Measurements from ENCODE around the gene TUSC7.

The TUSC7 gene

DNA sequence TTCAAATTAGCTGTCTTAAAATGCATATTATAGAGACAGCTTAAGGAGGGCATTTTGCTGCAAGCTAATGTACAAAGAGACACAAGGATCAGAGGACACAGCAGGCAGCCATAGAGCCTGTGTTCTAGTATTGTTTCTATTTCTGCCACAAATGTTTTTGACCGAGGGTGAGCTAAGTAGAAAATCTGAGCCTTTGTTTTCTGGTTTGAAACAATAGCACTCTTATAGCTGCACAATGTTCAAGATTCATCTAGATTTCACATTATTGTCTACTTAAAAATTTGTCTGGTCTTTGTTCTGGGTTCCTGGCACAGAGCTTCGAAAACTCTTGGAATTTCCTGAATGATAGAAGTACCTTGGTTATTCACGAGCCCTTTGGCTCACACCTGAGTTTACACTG, 40.0 kb upstream of the TUSC7 start:
- TF ChIP-seq, protein P1, sequence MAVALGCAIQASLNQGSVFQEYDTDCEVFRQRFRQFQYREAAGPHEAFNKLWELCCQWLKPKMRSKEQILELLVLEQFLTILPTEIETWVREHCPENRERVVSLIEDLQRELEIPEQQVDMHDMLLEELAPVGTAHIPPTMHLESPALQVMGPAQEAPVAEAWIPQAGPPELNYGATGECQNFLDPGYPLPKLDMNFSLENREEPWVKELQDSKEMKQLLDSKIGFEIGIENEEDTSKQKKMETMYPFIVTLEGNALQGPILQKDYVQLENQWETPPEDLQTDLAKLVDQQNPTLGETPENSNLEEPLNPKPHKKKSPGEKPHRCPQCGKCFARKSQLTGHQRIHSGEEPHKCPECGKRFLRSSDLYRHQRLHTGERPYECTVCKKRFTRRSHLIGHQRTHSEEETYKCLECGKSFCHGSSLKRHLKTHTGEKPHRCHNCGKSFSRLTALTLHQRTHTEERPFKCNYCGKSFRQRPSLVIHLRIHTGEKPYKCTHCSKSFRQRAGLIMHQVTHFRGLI (tag by site-specific recombination; IDR thresholded peaks at IDR 0.05), result no peak
- no peak for TF ChIP-seq ZNF514 (tag by site-specific recombination; IDR thresholded peaks at IDR 0.05)
- no peak for TF ChIP-seq ZNF169 (tag by site-specific recombination; IDR thresholded peaks at IDR 0.05)
- no peak for TF ChIP-seq ZNF416 (tag by site-specific recombination; IDR thresholded peaks at IDR 0.05)
- TF ChIP-seq, protein P2, sequence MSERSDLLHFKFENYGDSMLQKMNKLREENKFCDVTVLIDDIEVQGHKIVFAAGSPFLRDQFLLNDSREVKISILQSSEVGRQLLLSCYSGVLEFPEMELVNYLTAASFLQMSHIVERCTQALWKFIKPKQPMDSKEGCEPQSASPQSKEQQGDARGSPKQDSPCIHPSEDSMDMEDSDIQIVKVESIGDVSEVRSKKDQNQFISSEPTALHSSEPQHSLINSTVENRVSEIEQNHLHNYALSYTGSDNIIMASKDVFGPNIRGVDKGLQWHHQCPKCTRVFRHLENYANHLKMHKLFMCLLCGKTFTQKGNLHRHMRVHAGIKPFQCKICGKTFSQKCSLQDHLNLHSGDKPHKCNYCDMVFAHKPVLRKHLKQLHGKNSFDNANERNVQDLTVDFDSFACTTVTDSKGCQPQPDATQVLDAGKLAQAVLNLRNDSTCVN (tag by site-specific recombination; optimal IDR thresholded peaks at IDR 0.05), result no peak
- TF ChIP-seq ZFP3 (tag by site-specific recombination; IDR thresholded peaks at IDR 0.05; ENCODE audit: low read depth), result no peak
- TF ChIP-seq, protein P3, sequence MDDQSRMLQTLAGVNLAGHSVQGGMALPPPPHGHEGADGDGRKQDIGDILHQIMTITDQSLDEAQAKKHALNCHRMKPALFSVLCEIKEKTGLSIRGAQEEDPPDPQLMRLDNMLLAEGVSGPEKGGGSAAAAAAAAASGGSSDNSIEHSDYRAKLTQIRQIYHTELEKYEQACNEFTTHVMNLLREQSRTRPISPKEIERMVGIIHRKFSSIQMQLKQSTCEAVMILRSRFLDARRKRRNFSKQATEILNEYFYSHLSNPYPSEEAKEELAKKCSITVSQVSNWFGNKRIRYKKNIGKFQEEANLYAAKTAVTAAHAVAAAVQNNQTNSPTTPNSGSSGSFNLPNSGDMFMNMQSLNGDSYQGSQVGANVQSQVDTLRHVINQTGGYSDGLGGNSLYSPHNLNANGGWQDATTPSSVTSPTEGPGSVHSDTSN (CRISPR knock-in tag; IDR thresholded peaks at IDR 0.05), result no peak
- TF ChIP-seq ZNF248 (tag by site-specific recombination; IDR thresholded peaks at IDR 0.05), result no peak
- no peak for TF ChIP-seq ZNF302 (tag by site-specific recombination; IDR thresholded peaks at IDR 0.05; ENCODE audit: low read depth)
- no peak for TF ChIP-seq ZNF37A (tag by site-specific recombination; IDR thresholded peaks at IDR 0.05)
- no peak for TF ChIP-seq ZNF843 (tag by site-specific recombination; IDR thresholded peaks at IDR 0.05)
- CTCF ChIA-PET, result no interaction called here
- no peaks in the 10 kb centered on the region for H3K36me3 ChIP-seq (ENCODE audit: control insufficient read depth in 2 of 2, insufficient read depth in 1 of 2, low read length in 2 of 2)
- H3K4me3 ChIP-seq (ENCODE audit: low read depth, low read length), result no peak overlapping the region
- no peak overlapping the region for H3K27ac ChIP-seq (ENCODE audit: extremely low read depth, low read depth, low read length)
- no peaks in the 10 kb centered on the region for H3K9me3 ChIP-seq (ENCODE audit: control insufficient read depth, insufficient read depth, low read depth, low read length)
- POLR2A ChIA-PET, result no interaction called here
- H3K4me1 ChIP-seq (ENCODE audit: control insufficient read depth, insufficient read depth, low read length), result no peaks in the 10 kb centered on the region

DNA sequence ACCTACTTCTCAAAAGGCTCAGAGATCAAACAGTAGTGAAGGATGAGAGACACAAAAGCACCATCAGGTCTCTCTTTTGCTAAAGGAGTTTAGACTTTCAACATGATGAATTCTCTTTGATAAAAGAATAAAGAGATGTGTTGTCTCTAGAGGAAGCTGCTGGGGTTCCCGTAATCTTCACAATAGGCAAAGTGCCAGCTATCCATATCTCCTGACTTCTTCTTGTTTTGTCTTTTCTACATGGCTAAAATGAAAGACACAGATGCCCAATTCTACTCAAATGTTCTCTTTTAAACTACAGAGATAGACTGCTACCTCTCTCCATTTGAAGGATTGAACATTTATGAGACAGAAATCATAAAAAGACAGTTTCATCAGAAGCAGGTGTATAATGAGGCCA, 38.4 kb upstream of the TUSC7 start:
- Histone ChIP-seq H3K36me3 (ENCODE audit: control insufficient read depth in 2 of 2, insufficient read depth in 1 of 2, low read length in 2 of 2) (no peaks in the 10 kb centered on the region), H3K4me1 (ENCODE audit: control insufficient read depth, insufficient read depth, low read length) (no peaks in the 10 kb centered on the region), H3K27ac (ENCODE audit: extremely low read depth, low read depth, low read length) (no peak overlapping the region), H3K4me3 (ENCODE audit: low read depth, low read length) (no peak overlapping the region), H3K9me3 (ENCODE audit: control insufficient read depth, insufficient read depth, low read depth, low read length) (no peaks in the 10 kb centered on the region)
- no peak for TF ChIP-seq ZNF747 (tag by site-specific recombination; IDR thresholded peaks at IDR 0.05)
- no peak for TF ChIP-seq ZNF174 (tag by site-specific recombination; IDR thresholded peaks at IDR 0.05)
- POLR2A ChIA-PET, result no interaction called here
- CTCF ChIA-PET, result no interaction called here

DNA sequence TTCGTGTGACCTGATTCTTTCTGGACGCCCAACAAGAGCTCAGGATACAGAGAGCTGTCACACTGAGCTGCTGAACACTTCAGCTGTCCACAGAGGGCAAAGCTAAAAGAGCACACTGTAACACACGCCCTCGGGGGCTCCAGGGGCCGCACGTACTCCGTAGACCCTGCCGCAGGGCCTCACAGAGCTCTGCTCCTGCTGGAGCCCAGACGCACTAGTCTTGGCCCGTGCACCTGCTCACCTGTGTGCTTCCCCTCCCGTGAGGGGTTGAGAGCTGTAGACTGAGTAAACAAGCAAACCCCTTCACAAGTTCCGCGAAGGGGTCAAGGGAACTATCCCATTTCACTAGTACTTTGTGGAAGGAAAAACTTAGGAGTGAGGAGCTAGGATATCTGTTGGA, 30.7 kb upstream of the TUSC7 start:
- Histone ChIP-seq H3K9me3 (ENCODE audit: control insufficient read depth, insufficient read depth, low read depth, low read length) (no peaks in the 10 kb centered on the region), H3K4me1 (ENCODE audit: control insufficient read depth, insufficient read depth, low read length) (no peaks in the 10 kb centered on the region), H3K27ac (ENCODE audit: extremely low read depth, low read depth, low read length) (no peak overlapping the region), H3K36me3 (ENCODE audit: control insufficient read depth in 2 of 2, insufficient read depth in 1 of 2, low read length in 2 of 2) (no peaks in the 10 kb centered on the region), H3K4me3 (ENCODE audit: low read depth, low read length) (no peak overlapping the region)
- ChIA-PET CTCF (no interaction called here), POLR2A (no interaction called here)
- TF ChIP-seq ZFP3 (tag by site-specific recombination; IDR thresholded peaks at IDR 0.05; ENCODE audit: low read depth), result no peak
- TF ChIP-seq BCL11B (tag by site-specific recombination; IDR thresholded peaks at IDR 0.05; ENCODE audit: low read depth), result no peak
- no peak for TF ChIP-seq ZNF433 (tag by site-specific recombination; IDR thresholded peaks at IDR 0.05; ENCODE audit: low read depth)
- TF ChIP-seq ZNF146 (tag by site-specific recombination; IDR thresholded peaks at IDR 0.05), result no peak
- TF ChIP-seq ZNF292 (tag by site-specific recombination; IDR thresholded peaks at IDR 0.05; ENCODE audit: borderline replicate concordance, low read depth), result no peak
- TF ChIP-seq ZBTB1 (tag by site-specific recombination; IDR thresholded peaks at IDR 0.05), result no peak
- no peak for TF ChIP-seq ZNF202 (tag by site-specific recombination; IDR thresholded peaks at IDR 0.05; ENCODE audit: borderline replicate concordance)
- TF ChIP-seq ZSCAN16 (tag by site-specific recombination; IDR thresholded peaks at IDR 0.05), result no peak
- TF ChIP-seq ZNF138 (tag by site-specific recombination; IDR thresholded peaks at IDR 0.05; ENCODE audit: borderline replicate concordance), result no peak
- TF ChIP-seq ZNF629 (tag by site-specific recombination; IDR thresholded peaks at IDR 0.05), result no peak
- TF ChIP-seq HOXD13 (CRISPR knock-in tag; IDR thresholded peaks at IDR 0.05; ENCODE audit: borderline replicate concordance), result no peak
- TF ChIP-seq, protein P4, sequence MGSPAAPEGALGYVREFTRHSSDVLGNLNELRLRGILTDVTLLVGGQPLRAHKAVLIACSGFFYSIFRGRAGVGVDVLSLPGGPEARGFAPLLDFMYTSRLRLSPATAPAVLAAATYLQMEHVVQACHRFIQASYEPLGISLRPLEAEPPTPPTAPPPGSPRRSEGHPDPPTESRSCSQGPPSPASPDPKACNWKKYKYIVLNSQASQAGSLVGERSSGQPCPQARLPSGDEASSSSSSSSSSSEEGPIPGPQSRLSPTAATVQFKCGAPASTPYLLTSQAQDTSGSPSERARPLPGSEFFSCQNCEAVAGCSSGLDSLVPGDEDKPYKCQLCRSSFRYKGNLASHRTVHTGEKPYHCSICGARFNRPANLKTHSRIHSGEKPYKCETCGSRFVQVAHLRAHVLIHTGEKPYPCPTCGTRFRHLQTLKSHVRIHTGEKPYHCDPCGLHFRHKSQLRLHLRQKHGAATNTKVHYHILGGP (tag by site-specific recombination; IDR thresholded peaks at IDR 0.05), result no peak
- TF ChIP-seq MEIS1 (CRISPR knock-in tag; IDR thresholded peaks at IDR 0.05; ENCODE audit: borderline replicate concordance), result no peak
- no peak for TF ChIP-seq ZNF837 (tag by site-specific recombination; IDR thresholded peaks at IDR 0.05)

Measured in HEK293 (cell line).